Small intestine (tissue), 7 donors: ENCODE data around the gene SGSM1. TPM values are rescaled to one million over a fixed set of nuclear protein-coding genes. Genes with fewer than 3 reads are reported as not detected.

ENCODE experiments used
- DNase-seq, 2 donors: peaks; one replicate each; pipeline versions ENCODE4 v3.0.0 to v3.0.0-alpha.2; 2013
- FAIRE-seq: peaks from 2 replicates; lab custom pipeline; 2012; peaks lifted over from hg19 to GRCh38; lab: Jason Lieb, UNC
- H3K27ac ChIP-seq, 3 donors: one replicate each; pipeline ENCODE4 v1.5.1; 2013; ENCODE audit warnings: low read length in 2 of 3, mild to moderate bottlenecking in 2 of 3, control low read depth in 1 of 3, inconsistent platforms in 1 of 3, low read depth in 1 of 3, moderate library complexity in 1 of 3
- H3K27me3 ChIP-seq, 3 donors: one replicate each; pipeline ENCODE4 v1.6.1; 2013; ENCODE audit warnings: low read length in 3 of 3, inconsistent platforms in 1 of 3; ENCODE audit not compliant: control insufficient read depth in 3 of 3, insufficient read depth in 3 of 3
- H3K36me3 ChIP-seq, 3 donors: one replicate each; pipeline ENCODE4 v1.6.1; 2013; ENCODE audit warnings: low read length in 3 of 3, inconsistent platforms in 1 of 3, low read depth in 1 of 3, mild to moderate bottlenecking in 1 of 3, moderate library complexity in 1 of 3; ENCODE audit not compliant: control insufficient read depth in 3 of 3, insufficient read depth in 2 of 3
- H3K4me1 ChIP-seq, 3 donors: one replicate each; pipeline ENCODE4 v1.6.1; 2013; ENCODE audit warnings: low read length in 2 of 3, inconsistent platforms in 1 of 3, low read depth in 1 of 3, mild to moderate bottlenecking in 1 of 3, moderate library complexity in 1 of 3; ENCODE audit not compliant: control insufficient read depth in 3 of 3, insufficient read depth in 2 of 3
- H3K4me3 ChIP-seq, 3 donors: one replicate each; pipeline ENCODE4 v1.5.1; 2013; ENCODE audit warnings: low read length in 3 of 3, control low read depth in 1 of 3, inconsistent platforms in 1 of 3, low read depth in 1 of 3, mild to moderate bottlenecking in 1 of 3, moderate library complexity in 1 of 3
- H3K9me3 ChIP-seq, 2 donors: one replicate each; pipeline ENCODE4 v1.6.1; 2013; ENCODE audit warnings: low read depth in 1 of 2, low read length in 1 of 2; ENCODE audit not compliant: control insufficient read depth in 2 of 2, insufficient read depth in 1 of 2
- WGBS, 3 donors: extraction: QIAGEN DNeasy Blood & Tissue Kit; methylation state at CpG; one replicate each; pipeline ENCODE4 v1.1.7; 2013; 5-methylcytosine and 5-hydroxymethylcytosine counted together
- polyA plus RNA-seq, 4 donors: library from polyadenylated mRNA; stranded (reverse) in 3 of 4; unstranded in 1 of 4; fragments of 200-250 nt in 3 of 4; fragments of 120-200 nt in 1 of 4; gene quantifications; one replicate each; pipeline versions ENCODE4 v1.2.1 to v1.2.3, GENCODE V29; 2013
- donor health status: healthy with polysubstance abuse.
- donor health status: control.
- donor health status: control.
- donor health status: Bipolar disorder and iron deficiency.
- donor health status: healthy.

Gene SGSM1
- polyA plus RNA-seq, 4 donors, result 0.27 to 11.0 (median 2.2) TPM; not detected in 1

DNA sequence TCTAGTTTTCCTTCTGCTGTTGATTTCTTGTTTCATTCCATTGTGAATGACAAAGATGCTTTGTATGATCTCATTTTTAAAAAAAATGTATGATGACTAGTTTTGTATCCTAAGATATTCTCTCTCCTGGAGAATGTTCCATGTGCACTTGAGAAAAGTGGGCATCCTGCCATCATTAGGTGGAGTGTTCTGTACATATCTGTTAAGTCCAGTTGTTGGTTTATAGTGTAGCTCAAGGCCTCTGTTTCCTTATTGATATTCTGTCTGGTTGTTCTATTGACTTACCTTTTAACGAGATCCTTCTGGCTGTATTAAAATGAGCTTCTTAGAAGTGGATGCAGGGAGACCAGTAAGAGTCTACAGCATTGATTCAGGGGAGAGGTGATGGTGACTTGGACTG, 35.2 kb downstream of the SGSM1 start:
- WGBS, 3 donors, result 15 to 51% (median 22%) methylated on average over 1 of the region's 1 CpG
- DNase-seq (no peak), FAIRE-seq (no peak)
- Histone ChIP-seq H3K27ac (no peak overlapping the region), H3K27me3 (no peaks in the 10 kb centered on the region), H3K9me3 (no peaks in the 10 kb centered on the region), H3K36me3 (peaks cover 0 to 10% (median 0%) of the 10 kb centered on the region in 3 donors), H3K4me3 (no peak overlapping the region), H3K4me1 (no peaks in the 10 kb centered on the region)

DNA sequence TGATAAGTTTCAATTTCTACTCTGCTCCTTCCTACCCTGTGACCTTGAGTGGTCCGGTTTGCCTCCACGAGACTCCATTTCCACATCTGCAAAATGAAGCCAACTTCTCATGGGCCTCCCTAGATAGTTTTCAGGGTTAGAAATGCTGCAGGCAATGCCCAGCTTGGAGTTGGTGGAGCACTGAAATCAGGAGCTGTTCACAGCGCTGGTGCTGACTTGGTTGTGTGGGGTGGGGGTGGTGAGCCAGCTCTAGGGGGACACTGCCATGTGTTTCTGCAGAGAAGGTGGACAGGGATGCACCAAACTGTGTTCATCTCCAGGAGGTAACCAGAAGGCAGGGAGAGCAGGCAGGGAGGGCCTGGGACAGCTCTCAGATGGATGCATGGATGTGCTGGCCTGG, 37.0 kb downstream of the SGSM1 start:
- FAIRE-seq (no peak), DNase-seq (no peak)
- Histone ChIP-seq H3K4me3 (no peak overlapping the region), H3K36me3 (peaks cover 0 to 15% (median 0%) of the 10 kb centered on the region in 3 donors), H3K27me3 (no peaks in the 10 kb centered on the region), H3K9me3 (no peaks in the 10 kb centered on the region), H3K27ac (no peak overlapping the region), H3K4me1 (no peaks in the 10 kb centered on the region)
- 62 to 75% (median 69%) methylated on average over 3 of the region's 3 CpGs for WGBS, 3 donors

DNA sequence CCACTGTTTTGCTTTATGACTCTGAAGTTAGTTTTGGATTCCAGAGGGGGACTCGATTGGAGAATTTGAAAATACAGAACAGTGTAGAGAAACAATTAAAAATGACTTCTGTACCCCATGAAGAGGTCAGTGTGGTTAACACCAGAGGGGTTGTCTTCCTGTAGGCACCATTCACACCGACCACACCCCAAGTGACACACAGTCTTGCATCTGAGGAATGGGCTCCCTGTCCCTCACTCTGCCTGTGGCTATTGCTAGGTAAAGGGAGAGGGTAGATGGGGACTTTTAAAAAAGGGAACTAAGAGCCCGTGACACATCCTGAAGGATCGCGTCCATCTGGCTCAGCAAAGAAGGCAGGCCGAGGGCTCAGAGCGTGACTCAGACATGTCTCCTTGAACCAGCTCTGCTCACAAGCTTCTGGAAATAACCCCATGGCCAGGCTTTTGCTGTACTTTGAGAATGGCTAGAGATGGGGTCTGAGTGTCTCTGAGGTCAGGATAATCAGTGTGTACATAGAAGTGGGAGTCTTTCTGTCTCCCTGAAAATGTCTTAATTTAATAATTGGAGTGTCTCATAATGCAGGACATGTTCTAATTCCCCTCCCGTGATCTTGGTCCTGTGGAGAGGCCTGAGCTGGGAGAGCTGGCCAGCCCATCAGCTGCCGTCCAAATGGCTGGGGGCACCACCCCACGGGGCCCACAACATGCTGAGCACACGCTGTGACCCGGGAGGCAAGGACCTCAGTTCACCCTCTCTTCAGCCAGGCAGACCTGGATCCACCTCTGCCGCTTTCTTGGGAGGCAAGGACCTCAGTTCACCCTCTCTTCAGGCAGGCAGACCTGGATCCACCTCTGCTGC, 39.3 kb downstream of the SGSM1 start:
- DNase-seq, result no peak
- no peak for FAIRE-seq
- Histone ChIP-seq H3K9me3 (no peaks in the 10 kb centered on the region), H3K27ac (no peak overlapping the region), H3K4me1 (no peaks in the 10 kb centered on the region), H3K27me3 (no peaks in the 10 kb centered on the region), H3K4me3 (no peak overlapping the region), H3K36me3 (peaks cover 0 to 14% (median 0%) of the 10 kb centered on the region in 3 donors)
- 68 to 77% (median 72%) methylated on average over 13 of the region's 13 CpGs for WGBS, 3 donors

DNA sequence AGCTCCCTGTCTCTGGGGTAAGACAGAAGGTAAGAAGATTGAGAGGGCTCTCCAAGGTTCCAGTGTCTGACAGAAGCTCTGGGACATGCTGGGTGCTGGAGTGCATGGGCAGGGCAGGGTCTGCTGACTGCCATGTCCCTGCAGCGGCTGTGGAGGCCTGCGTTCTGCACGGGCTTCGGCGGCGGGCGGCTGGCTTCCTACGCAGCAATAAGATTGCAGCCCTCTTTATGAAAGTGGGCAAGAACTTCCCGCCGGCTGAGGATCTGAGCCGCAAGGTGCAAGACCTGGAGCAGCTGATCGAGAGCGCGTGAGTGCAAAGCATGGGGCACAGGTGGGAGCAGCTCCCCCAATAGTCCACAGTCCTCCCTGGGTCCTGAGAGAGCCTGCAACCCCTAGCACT, 41.5 kb downstream of the SGSM1 start:
- H3K4me3 ChIP-seq, result no peak overlapping the region
- H3K36me3 ChIP-seq, result peaks cover 0 to 14% (median 0%) of the 10 kb centered on the region in 3 donors
- H3K9me3 ChIP-seq, result no peaks in the 10 kb centered on the region
- H3K4me1 ChIP-seq, result no peaks in the 10 kb centered on the region
- DNase-seq (no peak), FAIRE-seq (no peak)
- 97 to 98% (median 98%) methylated on average over 14 of the region's 14 CpGs for WGBS, 3 donors
- H3K27ac ChIP-seq, result no peak overlapping the region
- H3K27me3 ChIP-seq, result no peaks in the 10 kb centered on the region

DNA sequence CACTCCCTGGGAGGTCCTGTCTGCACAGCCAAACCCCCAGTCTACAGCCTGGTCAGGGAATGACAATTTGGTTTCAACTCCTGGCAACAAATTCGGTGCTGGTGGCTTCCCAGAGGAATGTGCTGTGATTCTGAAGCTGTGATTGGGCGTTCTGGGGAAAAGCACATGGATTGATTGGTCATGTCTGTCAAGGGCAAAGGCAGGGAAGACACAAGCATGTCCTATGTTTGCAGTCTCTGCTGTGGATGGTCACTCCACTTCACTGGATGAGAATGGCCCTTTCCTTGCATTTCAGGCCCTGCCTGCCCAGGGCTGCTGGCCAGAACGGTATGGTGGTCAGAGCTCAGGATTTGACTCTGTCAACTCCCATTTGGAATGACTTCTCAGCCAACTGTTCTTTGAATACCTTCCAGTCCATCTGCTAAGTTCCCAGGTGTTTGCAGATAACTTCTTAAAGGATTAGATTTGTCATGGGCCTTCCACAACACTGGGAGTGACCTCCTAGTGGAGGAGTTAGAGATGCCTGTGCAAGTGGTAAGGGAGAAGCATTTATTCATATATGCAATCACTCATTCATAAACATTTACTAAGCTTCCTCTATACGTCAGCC, 42.7 kb downstream of the SGSM1 start:
- Histone ChIP-seq H3K4me3 (no peak overlapping the region), H3K27me3 (no peaks in the 10 kb centered on the region), H3K9me3 (no peaks in the 10 kb centered on the region), H3K36me3 (peaks cover 0 to 10% (median 0%) of the 10 kb centered on the region in 3 donors), H3K27ac (no peak overlapping the region), H3K4me1 (no peaks in the 10 kb centered on the region)
- WGBS, 3 donors, result 74 to 84% (median 77%) methylated on average over 4 of the region's 4 CpGs
- FAIRE-seq (no peak), DNase-seq (no peak)

DNA sequence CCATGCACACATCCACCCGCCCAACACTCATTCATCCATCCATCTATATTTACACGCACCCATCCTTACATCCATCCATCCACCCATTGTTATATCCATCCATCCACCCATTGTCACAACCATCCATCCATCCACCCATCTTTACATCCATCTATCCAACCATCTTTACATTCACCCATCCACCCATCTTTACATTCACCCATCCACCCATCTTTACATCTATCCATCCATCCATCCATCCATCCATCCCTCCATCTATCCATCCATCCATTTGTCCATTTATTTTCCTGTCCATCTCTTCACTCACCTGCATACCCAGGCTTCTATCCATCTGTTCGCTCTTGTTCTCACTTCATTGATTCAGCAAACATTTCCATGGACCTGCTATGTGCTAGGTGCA, 49.8 kb downstream of the SGSM1 start:
- H3K27me3 ChIP-seq, result no peaks in the 10 kb centered on the region
- FAIRE-seq (no peak), DNase-seq (no peak)
- H3K27ac ChIP-seq, result no peak overlapping the region
- H3K36me3 ChIP-seq, result peaks cover 0 to 20% (median 0%) of the 10 kb centered on the region in 3 donors
- WGBS, 3 donors, result 89 to 94% (median 93%) methylated on average over 3 of the region's 3 CpGs
- no peak overlapping the region for H3K4me3 ChIP-seq
- H3K9me3 ChIP-seq, result no peaks in the 10 kb centered on the region
- H3K4me1 ChIP-seq, result no peaks in the 10 kb centered on the region

DNA sequence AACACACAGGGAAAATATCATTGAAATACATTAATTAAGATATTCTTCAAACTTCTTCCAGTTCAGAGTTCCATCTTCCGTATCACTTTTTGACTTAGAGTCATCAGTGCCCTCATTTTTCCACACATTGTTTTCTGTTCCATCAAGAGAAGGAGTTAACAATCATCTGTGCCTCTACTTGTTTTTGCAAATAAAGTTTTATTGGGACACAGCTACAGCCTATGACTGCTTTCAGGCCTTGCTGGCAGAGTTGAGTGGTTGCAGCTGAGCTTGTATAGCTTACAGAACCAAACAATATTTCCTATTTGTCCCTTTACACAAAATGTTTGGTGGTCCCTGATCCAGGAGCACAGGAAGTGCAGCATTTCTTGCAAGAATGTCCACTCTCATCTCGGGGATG, 51.6 kb downstream of the SGSM1 start:
- FAIRE-seq, result no peak
- no peaks in the 10 kb centered on the region for H3K27me3 ChIP-seq
- no peaks in the 10 kb centered on the region for H3K4me1 ChIP-seq
- WGBS, 3 donors, result 76 to 82% (median 80%) methylated on average over 2 of the region's 2 CpGs
- DNase-seq, result no peak
- no peak overlapping the region for H3K27ac ChIP-seq
- H3K9me3 ChIP-seq, result no peaks in the 10 kb centered on the region
- no peak overlapping the region for H3K4me3 ChIP-seq
- H3K36me3 ChIP-seq, result peaks cover 0 to 20% (median 0%) of the 10 kb centered on the region in 3 donors

DNA sequence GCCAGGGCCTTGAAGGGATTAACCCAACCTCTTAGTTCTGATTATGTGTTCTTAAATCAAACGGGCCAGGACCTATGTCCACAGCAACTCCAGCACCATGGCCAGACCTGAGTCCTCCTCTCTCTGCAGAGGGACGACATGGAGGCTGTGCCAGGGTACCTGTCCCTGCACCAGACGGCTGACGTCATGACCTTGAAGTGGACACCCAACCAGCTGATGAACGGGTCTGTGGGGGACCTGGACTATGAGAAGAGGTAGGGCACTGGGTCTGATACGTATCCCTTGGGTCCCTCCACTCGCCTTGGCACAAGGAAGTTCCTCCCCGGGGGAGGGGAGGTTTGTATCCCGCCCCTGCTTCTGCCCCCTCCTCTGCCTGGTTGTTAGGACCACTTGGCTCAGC, 53.6 kb downstream of the SGSM1 start:
- 79 to 83% (median 82%) methylated on average over 9 of the region's 9 CpGs for WGBS, 3 donors
- H3K27me3 ChIP-seq, result no peaks in the 10 kb centered on the region
- no peak overlapping the region for H3K27ac ChIP-seq
- no peak overlapping the region for H3K4me3 ChIP-seq
- H3K4me1 ChIP-seq, result no peaks in the 10 kb centered on the region
- H3K36me3 ChIP-seq, result peaks cover 0 to 22% (median 0%) of the 10 kb centered on the region in 3 donors
- FAIRE-seq (no peak), DNase-seq (no peak)
- H3K9me3 ChIP-seq, result no peaks in the 10 kb centered on the region
